Adrenal gland (tissue), 12 donors: ENCODE data around the gene PPTC7. TPM values are rescaled to one million over a fixed set of nuclear protein-coding genes. Genes with fewer than 3 reads are reported as not detected.

Experiments used
- DNase-seq, 7 donors: peaks; one replicate each; pipeline ENCODE4 v3.0.0-alpha.2; 2019 to 2020
- H3K27ac ChIP-seq, 5 donors: fragments of 200-600 bp; sonication (generic) in 4 of 5; 1 replicate in 3 of 5; 2 replicates in 2 of 5; pipeline versions ENCODE4 v1.5.1 to v1.8.0; 2016 to 2020; ENCODE audit warnings: mild to moderate bottlenecking in 1 of 5
- H3K27me3 ChIP-seq: fragments of 200-600 bp; 2 replicates; pipeline ENCODE4 v1.8.0; 2021
- H3K36me3 ChIP-seq, 2 donors: fragments of 200-600 bp; replicated peaks in 1 of 2; 1 replicate in 1 of 2; 2 replicates in 1 of 2; pipeline versions ENCODE4 v1.5.1 to v1.8.0; 2018 to 2022
- H3K4me1 ChIP-seq, 2 donors: fragments of 200-600 bp; replicated peaks in 1 of 2; 1 replicate in 1 of 2; 2 replicates in 1 of 2; pipeline versions ENCODE4 v1.5.1 to v1.8.0; 2018 to 2021
- H3K4me3 ChIP-seq, 4 donors: fragments of 200-600 bp; sonication (generic) in 3 of 4; one replicate each; pipeline ENCODE4 v1.5.1; 2016 to 2018
- H3K9me3 ChIP-seq, 3 donors: fragments of 200-600 bp; sonication (generic) in 1 of 3; replicated peaks in 1 of 3; 1 replicate in 2 of 3; 2 replicates in 1 of 3; pipeline versions ENCODE4 v1.5.1 to v1.8.0; 2016 to 2021
- CTCF ChIP-seq, 6 experiments: fragments of 450-650 bp in 4 of 6; fragments of 200-600 bp in 2 of 6; sonication (generic) in 1 of 6; IDR thresholded peaks; 1 replicate in 5 of 6; 2 replicates in 1 of 6; pipeline versions ENCODE4 v1.5.1 to v1.8.0; 2016 to 2021; ENCODE audit warnings: antibody characterized with exemption in 6 of 6, mild to moderate bottlenecking in 2 of 6, moderate library complexity in 1 of 6
- POLR2A ChIP-seq, 2 donors: fragments of 450-650 bp; IDR thresholded peaks; one replicate each; pipeline ENCODE4 v1.6.1; 2017; ENCODE audit warnings: antibody characterized with exemption in 2 of 2, mild to moderate bottlenecking in 2 of 2, moderate library complexity in 1 of 2
- WGBS, 4 donors: extraction: QIAGEN DNeasy Blood & Tissue Kit in 2 of 4; methylation state at CpG; one replicate each; pipeline versions ENCODE4 v1.1.5 to v1.1.7; 2013 to 2017; 5-methylcytosine and 5-hydroxymethylcytosine counted together
- intact Hi-C, 2 donors: fragments of 100-400 bp; cut with DNase I; formaldehyde crosslinking; loops; one replicate each; pipeline versions ENCODE4 v1.14.1 to v1.15.0; 2022 to 2023
- polyA plus RNA-seq, 3 donors: library from polyadenylated mRNA; stranded (reverse); fragments of 200-250 nt in 2 of 3; fragments of 350-450 nt in 1 of 3; fragmentation: Illumina TruSeq in 1 of 3; extraction: RNeasy Lipid Tissue Mini Kit (QIAGEN cat#74804) in 1 of 3; gene quantifications; one replicate each; pipeline ENCODE4 v1.2.3, GENCODE V29; 2013 to 2014
- total RNA-seq, 9 donors: library from RNA; depleted of rRNA in 4 of 9; stranded (reverse); fragments of >200 nt in 4 of 9; fragments of 120-200 nt in 1 of 9; fragmentation: NEBNext Ultra II Directional in 1 of 9; extraction: Animal tissue kit (Norgen Biotek cat#: 25700) in 1 of 9; gene quantifications; one replicate each; pipeline versions ENCODE4 v1.1.0 to v1.2.4, GENCODE V29; 2013 to 2023
- donor health status: healthy with polysubstance abuse.
- donor health status: Bipolar disorder and iron deficiency.
- donor health status: DM: yes; HTN: yes; CAD: no.
- donor health status: DM: no; HTN: no; CAD: no.
- donor health status: DM: no; HTN: no; CAD: no.
- donor health status: DM: yes; HTN: yes; CAD: no.

The PPTC7 gene
- total and polyA plus RNA-seq, 12 donors, result 7.1 to 43.4 (median 20.1) TPM

DNA sequence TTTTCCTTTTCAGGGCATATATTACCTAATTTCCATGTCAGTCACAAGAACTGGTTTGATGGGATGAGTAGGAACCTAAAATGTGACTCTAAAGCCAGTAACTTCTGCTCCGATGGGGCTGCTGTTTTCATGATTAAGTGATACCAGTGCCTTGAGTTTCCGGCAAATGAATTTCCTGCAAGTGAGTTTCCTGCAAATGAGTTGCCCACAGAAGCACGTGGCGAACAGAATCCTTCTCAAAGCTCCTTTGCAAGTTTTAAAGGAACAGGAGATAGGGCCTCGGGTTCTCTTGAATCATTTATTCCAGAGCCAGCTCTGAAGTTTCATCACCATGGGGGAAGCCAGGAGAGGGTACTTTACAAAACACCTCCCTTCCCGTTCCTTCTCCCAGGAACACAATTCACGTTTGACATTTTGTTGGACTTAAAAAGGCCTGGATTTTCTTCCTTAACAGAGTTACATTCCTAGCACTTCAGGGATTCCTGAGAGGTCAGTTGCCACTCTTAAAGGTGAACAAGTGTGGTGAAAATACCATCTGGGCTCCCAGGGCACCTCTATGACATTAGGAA, 2.2 kb upstream of the PPTC7 start:
- peak in 4 of 7 donors; percentile 47 to 64 (median 57) for DNase-seq
- 18 to 31% (median 27%) methylated on average over 7 of the region's 7 CpGs for WGBS, 4 donors
- peak overlapping the region in 3 of 5 donors; percentile 28 to 91 (median 80) for H3K27ac ChIP-seq
- H3K4me3 ChIP-seq, result no peak overlapping the region
- H3K9me3 ChIP-seq, result no peaks in the 10 kb centered on the region
- H3K36me3 ChIP-seq, result no peaks in the 10 kb centered on the region
- intact Hi-C loops, result no loop called here
- TF ChIP-seq POLR2A (IDR thresholded peaks at IDR 0.05), result no peak
- TF ChIP-seq CTCF (IDR thresholded peaks at IDR 0.05), result no peak
- no peaks in the 10 kb centered on the region for H3K27me3 ChIP-seq
- peaks cover 21 to 46% of the 10 kb centered on the region in 2 donors for H3K4me1 ChIP-seq

DNA sequence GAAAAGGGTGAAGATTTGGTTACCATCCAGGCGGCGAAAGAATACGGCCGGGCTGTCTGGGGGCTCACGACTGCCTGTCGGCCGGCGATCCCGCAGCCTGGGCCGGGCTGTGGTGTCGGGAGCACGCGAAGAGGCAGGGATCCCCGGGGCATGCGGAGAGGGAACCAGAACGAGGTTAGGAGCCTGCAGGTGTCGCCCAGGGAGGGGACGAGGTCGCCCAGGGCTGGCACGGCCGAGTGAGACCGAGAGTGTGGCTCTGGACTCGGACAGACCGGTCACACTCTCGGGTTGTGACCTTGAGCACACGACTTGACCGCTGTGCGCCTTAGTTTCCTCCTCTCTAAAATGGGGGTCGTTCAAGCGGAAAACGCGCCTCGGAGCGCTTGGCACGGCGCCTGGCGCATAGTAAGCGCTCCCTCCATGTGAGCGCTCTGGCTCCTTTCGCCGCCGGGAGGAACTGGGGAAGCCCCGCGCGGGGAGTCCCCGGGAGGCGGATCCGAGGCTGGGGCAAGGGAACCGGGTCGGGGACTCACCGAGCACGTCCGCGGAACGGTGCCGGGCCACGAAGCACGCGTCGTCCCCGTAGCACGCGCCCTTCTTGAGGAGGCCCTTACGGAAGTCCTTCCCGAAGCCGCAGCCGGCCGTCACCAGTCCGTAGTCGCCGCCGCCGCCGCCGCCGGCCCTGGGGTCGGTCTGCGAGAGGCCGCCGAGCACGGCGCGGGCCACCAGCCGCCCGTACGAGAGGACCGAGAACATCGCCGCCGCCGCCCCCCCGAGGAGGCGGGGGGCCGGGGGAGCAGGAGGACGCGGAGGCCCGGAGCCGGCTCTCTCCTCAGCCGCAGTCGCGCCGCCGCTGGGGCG, 612 bp downstream of the PPTC7 start:
- TF ChIP-seq CTCF (IDR thresholded peaks at IDR 0.05) (peak in 1 of 6 experiments; percentile 7), POLR2A (IDR thresholded peaks at IDR 0.05) (peak in 1 of 2 donors; percentile 36)
- Histone ChIP-seq H3K4me1 (peaks cover 40 to 69% of the 10 kb centered on the region in 2 donors), H3K4me3 (peak overlapping the region; percentile 12 to 91 (median 56)), H3K27me3 (no peaks in the 10 kb centered on the region), H3K36me3 (no peaks in the 10 kb centered on the region), H3K9me3 (no peaks in the 10 kb centered on the region), H3K27ac (peak overlapping the region; percentile 80 to 93 (median 91))
- peak; percentile 64 to 78 (median 71) for DNase-seq
- WGBS, 4 donors, result 0% methylated on average over 28 to 104 of the region's 104 CpGs
- intact Hi-C loops, result no loop called here

DNA sequence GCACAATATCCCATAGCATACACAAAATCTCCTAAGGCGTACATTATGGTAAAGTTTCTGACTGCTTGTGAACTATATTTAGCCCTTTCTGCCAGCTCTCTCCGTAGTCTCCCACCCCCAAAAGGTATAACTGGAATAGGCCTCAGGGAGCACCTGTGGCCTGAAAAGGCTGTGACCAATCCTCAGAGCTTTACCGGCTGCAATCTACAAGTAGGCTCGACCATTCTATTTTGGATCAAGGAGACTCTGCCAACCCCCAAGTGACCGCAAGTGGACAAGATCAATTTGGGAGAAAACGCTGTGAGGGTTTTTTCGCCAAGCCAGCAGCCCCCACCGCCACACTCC, 1.2 kb downstream of the PPTC7 start:
- Histone ChIP-seq H3K27ac (peak overlapping the region; percentile 80 to 93 (median 91)), H3K27me3 (no peaks in the 10 kb centered on the region), H3K9me3 (no peaks in the 10 kb centered on the region), H3K36me3 (no peaks in the 10 kb centered on the region), H3K4me1 (peaks cover 44 to 75% of the 10 kb centered on the region in 2 donors), H3K4me3 (peak overlapping the region; percentile 12 to 91 (median 56))
- 1 to 3% (median 3%) methylated on average over 5 to 8 of the region's 8 CpGs for WGBS, 4 donors
- intact Hi-C loops, result no loop called here
- DNase-seq, result peak in 1 of 7 donors; percentile 31
- TF ChIP-seq CTCF (IDR thresholded peaks at IDR 0.05) (no peak), POLR2A (IDR thresholded peaks at IDR 0.05) (no peak)

GRCh38 chr12:110579535-110580253, 3.4 kb downstream of the PPTC7 start:
- H3K4me3 ChIP-seq, result no peak overlapping the region
- 95 to 97% (median 96%) methylated on average over 18 of the region's 18 CpGs for WGBS, 4 donors
- H3K27me3 ChIP-seq, result no peaks in the 10 kb centered on the region
- no peaks in the 10 kb centered on the region for H3K36me3 ChIP-seq
- peak overlapping the region in 1 of 5 donors; percentile 89 for H3K27ac ChIP-seq
- intact Hi-C loops, result no loop called here
- peaks cover 44 to 83% of the 10 kb centered on the region in 2 donors for H3K4me1 ChIP-seq
- peak in 1 of 7 donors; percentile 48 for DNase-seq
- TF ChIP-seq CTCF (IDR thresholded peaks at IDR 0.05), result no peak
- TF ChIP-seq POLR2A (IDR thresholded peaks at IDR 0.05), result no peak
- no peaks in the 10 kb centered on the region for H3K9me3 ChIP-seq
